Loucy (cell line): ENCODE data around the gene GLRX.
A peak's percentile ranks its signal among the peaks of the same experiment; 100 is the strongest.

Experiments
- H2AFZ ChIP-seq: fragments of 200-600 bp; sonication (generic); 2 replicates; pipeline ENCODE4 v1.6.0; 2016; ENCODE audit warnings: antibody characterized with exemption, mild to moderate bottlenecking, low read length, moderate library complexity
- H3F3A ChIP-seq: fragments of 200-600 bp; 2 replicates; pipeline ENCODE4 v1.6.0; 2016; ENCODE audit warnings: antibody characterized with exemption, low read depth, mild to moderate bottlenecking
- H3K27me3 ChIP-seq: fragments of 200-600 bp; sonication (generic); 2 replicates; pipeline ENCODE4 v1.6.1; 2014; ENCODE audit warnings: low read length, mild to moderate bottlenecking; ENCODE audit not compliant: insufficient read depth, poor library complexity, severe bottlenecking
- H3K36me3 ChIP-seq: fragments of 200-600 bp; sonication (generic); 2 replicates; pipeline ENCODE4 v1.6.1; 2016; ENCODE audit warnings: low read length; ENCODE audit not compliant: insufficient read depth
- H3K4me1 ChIP-seq: fragments of 200-600 bp; sonication (generic); 2 replicates; pipeline ENCODE4 v1.5.1; 2014; ENCODE audit warnings: low read length, mild to moderate bottlenecking; ENCODE audit not compliant: insufficient read depth, poor library complexity, severe bottlenecking
- H3K4me2 ChIP-seq: fragments of 200-600 bp; sonication (generic); 2 replicates; pipeline ENCODE4 v1.6.0; 2014; ENCODE audit warnings: antibody characterized with exemption, low read length, low read depth, mild to moderate bottlenecking; ENCODE audit not compliant: poor library complexity, severe bottlenecking
- H3K4me3 ChIP-seq: fragments of 200-600 bp; sonication (generic); 2 replicates; pipeline ENCODE4 v1.5.1; 2014; ENCODE audit warnings: low read length, mild to moderate bottlenecking, mixed read lengths; ENCODE audit not compliant: poor library complexity, severe bottlenecking
- H3K79me2 ChIP-seq: fragments of 200-600 bp; sonication (generic); 2 replicates; pipeline ENCODE4 v1.6.1; 2014; ENCODE audit warnings: low read length; ENCODE audit not compliant: insufficient read depth
- H3K9ac ChIP-seq: fragments of 200-600 bp; sonication (generic); 2 replicates; pipeline ENCODE4 v1.6.0; 2014; ENCODE audit warnings: mild to moderate bottlenecking, low read depth, low read length, moderate library complexity; ENCODE audit not compliant: poor library complexity, severe bottlenecking
- H3K9me2 ChIP-seq: fragments of 200-600 bp; sonication (generic); replicated peaks from 2 replicates; pipeline ENCODE4 v1.6.1; 2016; ENCODE audit warnings: low read depth, low read length, mixed read lengths
- H3K9me3 ChIP-seq: fragments of 200-600 bp; sonication (generic); 2 replicates; pipeline ENCODE4 v1.6.1; 2014; ENCODE audit warnings: mild to moderate bottlenecking, antibody characterized with exemption, low read length, low read depth; ENCODE audit not compliant: insufficient read depth
- H4K20me1 ChIP-seq: fragments of 200-600 bp; sonication (generic); 2 replicates; pipeline ENCODE4 v1.6.0; 2014; ENCODE audit warnings: antibody characterized with exemption, low read length, mild to moderate bottlenecking; ENCODE audit not compliant: insufficient read depth, poor library complexity, severe bottlenecking
- EZH2phosphoT487 ChIP-seq: fragments of 200-600 bp; IDR thresholded peaks from 2 replicates; pipeline ENCODE4 v1.6.1; 2018; ENCODE audit warnings: antibody characterized with exemption, mild to moderate bottlenecking, moderate library complexity, borderline replicate concordance
- TF ChIP-seq, protein P1 (sequence below): fragments of 200-600 bp; sonication (generic); conservative IDR thresholded peaks from 2 replicates; pipeline ENCODE4 v1.5.1; 2014; ENCODE audit warnings: mild to moderate bottlenecking, antibody characterized with exemption, low read length

Gene GLRX

DNA sequence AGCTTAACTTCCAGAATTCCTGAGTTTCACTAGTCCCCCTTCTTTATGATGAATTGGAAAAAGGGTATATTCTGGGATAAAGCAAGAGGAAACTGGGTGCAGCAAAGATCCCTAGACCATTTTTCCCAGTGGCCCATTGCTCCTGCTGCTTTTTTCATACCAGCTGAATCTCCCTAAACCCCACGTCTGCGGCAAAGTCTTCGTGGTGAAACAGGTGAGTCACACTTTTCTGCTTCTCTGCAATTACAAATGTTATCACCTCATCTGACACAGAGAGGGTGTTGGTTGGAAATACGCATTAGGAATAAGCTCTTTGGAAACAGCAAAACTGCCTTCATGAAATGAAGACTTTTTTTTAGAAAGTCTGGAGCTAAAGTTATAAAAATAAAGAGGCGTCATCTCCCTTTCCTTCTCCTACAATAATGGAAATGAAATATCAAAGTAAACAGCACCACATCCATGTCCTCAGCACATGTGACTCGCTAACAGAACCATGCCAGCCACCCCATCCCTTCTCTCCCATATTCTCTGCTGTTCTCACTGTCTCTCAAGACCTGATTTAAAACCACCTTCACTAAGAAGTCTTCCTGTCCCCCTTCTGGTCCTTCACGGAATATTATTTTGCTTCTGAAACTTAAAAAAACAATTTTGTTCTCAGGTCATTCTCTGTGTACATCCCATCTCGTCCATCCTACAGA lies 39.5 kb upstream of the GLRX start:
- TF ChIP-seq EZH2phosphoT487 = no peak
- TF ChIP-seq, protein P1, sequence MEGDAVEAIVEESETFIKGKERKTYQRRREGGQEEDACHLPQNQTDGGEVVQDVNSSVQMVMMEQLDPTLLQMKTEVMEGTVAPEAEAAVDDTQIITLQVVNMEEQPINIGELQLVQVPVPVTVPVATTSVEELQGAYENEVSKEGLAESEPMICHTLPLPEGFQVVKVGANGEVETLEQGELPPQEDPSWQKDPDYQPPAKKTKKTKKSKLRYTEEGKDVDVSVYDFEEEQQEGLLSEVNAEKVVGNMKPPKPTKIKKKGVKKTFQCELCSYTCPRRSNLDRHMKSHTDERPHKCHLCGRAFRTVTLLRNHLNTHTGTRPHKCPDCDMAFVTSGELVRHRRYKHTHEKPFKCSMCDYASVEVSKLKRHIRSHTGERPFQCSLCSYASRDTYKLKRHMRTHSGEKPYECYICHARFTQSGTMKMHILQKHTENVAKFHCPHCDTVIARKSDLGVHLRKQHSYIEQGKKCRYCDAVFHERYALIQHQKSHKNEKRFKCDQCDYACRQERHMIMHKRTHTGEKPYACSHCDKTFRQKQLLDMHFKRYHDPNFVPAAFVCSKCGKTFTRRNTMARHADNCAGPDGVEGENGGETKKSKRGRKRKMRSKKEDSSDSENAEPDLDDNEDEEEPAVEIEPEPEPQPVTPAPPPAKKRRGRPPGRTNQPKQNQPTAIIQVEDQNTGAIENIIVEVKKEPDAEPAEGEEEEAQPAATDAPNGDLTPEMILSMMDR = no peak
- H3F3A ChIP-seq = no peaks in the 10 kb centered on the region
- no peaks in the 10 kb centered on the region for H3K9me3 ChIP-seq
- H3K36me3 ChIP-seq = no peaks in the 10 kb centered on the region
- H3K4me3 ChIP-seq = no peak overlapping the region
- no peaks in the 10 kb centered on the region for H4K20me1 ChIP-seq
- no peaks in the 10 kb centered on the region for H3K79me2 ChIP-seq
- H3K4me2 ChIP-seq = peak overlapping the region; percentile 11
- peaks cover 12% of the 10 kb centered on the region for H3K4me1 ChIP-seq
- no peaks in the 10 kb centered on the region for H3K27me3 ChIP-seq
- H3K9me2 ChIP-seq = no peaks in the 10 kb centered on the region
- no peak overlapping the region for H2AFZ ChIP-seq
- H3K9ac ChIP-seq = no peak overlapping the region

DNA sequence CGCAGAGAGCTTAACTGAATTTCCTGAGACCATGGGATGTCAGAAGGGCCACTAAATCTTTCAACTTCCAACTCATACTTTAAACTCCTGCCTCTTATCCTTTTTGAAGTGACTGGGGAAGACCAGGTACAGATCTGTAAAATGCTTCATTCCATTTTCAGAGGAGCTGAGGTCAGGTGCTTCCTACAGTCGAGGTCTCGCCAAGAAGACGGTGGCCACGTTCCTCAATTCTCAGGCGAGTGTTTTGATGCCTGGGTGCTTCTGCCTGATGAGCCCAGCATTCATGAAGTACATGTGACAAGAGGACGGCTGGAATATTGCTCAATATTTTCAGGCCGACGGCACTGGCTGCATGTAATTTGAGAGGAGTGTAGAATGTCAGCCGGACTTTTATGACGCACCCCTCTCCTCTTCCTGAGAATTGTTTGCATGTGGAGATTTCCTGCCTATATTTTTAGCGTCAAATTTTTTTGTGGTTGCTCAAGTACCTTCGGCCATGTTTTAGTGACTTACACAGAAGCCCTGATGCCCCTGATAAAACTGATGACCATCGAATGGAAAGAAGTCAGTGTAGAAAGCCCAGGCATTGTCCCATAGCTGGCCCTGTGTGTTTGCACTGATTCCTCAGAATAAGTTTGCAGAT lies 38.8 kb upstream of the GLRX start:
- no peak overlapping the region for H3K9ac ChIP-seq
- no peaks in the 10 kb centered on the region for H3K36me3 ChIP-seq
- TF ChIP-seq, protein P1 = no peak
- no peak for TF ChIP-seq EZH2phosphoT487
- 0 out of 2 replicates have a peak overlapping the region, but pooled peaks have one; percentile 4 for H2AFZ ChIP-seq
- H3K79me2 ChIP-seq = no peaks in the 10 kb centered on the region
- no peaks in the 10 kb centered on the region for H3K9me3 ChIP-seq
- no peaks in the 10 kb centered on the region for H4K20me1 ChIP-seq
- peaks cover 12% of the 10 kb centered on the region for H3K4me1 ChIP-seq
- H3K27me3 ChIP-seq = no peaks in the 10 kb centered on the region
- H3F3A ChIP-seq = no peaks in the 10 kb centered on the region
- peak overlapping the region; percentile 11 for H3K4me2 ChIP-seq
- no peaks in the 10 kb centered on the region for H3K9me2 ChIP-seq
- H3K4me3 ChIP-seq = no peak overlapping the region

DNA sequence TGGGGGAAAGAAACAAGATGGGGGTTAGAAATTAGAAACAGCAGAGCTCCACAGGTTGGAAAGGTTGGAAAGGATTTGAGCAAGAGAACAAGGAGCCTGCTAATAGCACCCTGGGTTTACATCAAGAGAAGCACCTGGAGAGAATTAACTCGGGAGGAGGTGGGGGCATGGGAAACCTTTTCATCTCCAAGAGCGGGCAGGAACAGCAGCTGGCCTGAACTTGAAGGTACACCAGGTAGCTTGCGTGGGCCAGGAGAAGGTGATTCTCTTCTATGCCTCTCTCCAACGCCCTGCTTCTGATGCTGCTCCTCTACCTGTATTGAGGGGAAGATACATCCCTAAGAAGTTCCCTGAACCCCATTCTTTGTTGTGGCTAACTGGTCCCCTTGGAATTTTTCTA lies 37.1 kb upstream of the GLRX start:
- Histone ChIP-seq H3K4me3 (no peak overlapping the region), H3K9me3 (no peaks in the 10 kb centered on the region), H3F3A (no peaks in the 10 kb centered on the region), H4K20me1 (no peaks in the 10 kb centered on the region), H3K9me2 (no peaks in the 10 kb centered on the region), H3K36me3 (no peaks in the 10 kb centered on the region), H2AFZ (no peak overlapping the region), H3K4me2 (no peak overlapping the region), H3K4me1 (peaks cover 12% of the 10 kb centered on the region), H3K9ac (no peak overlapping the region), H3K27me3 (no peaks in the 10 kb centered on the region), H3K79me2 (no peaks in the 10 kb centered on the region)
- TF ChIP-seq, protein P1 = no peak
- TF ChIP-seq EZH2phosphoT487 = no peak
